ENCODE data around the gene SLC22A23.

The SLC22A23 gene

GRCh38 chr6:3403238-3404173 is 53.3 kb downstream of the SLC22A23 start:
- no peak overlapping the region for H3K4me3 ChIP-seq (ENCODE audit: low read depth, low read length)
- no peak for TF ChIP-seq CTCF (IDR thresholded peaks at IDR 0.05; ENCODE audit: low read depth, low read length)

GRCh38 chr6:3402310-3403237 is 54.3 kb downstream of the SLC22A23 start:
- no peak overlapping the region for H3K4me3 ChIP-seq (ENCODE audit: low read depth, low read length)
- TF ChIP-seq CTCF (IDR thresholded peaks at IDR 0.05; ENCODE audit: low read depth, low read length): no peak

GRCh38 chr6:3400162-3400561 is 56.7 kb downstream of the SLC22A23 start:
- no peak overlapping the region for H3K4me3 ChIP-seq (ENCODE audit: low read depth, low read length)
- no peak for TF ChIP-seq CTCF (IDR thresholded peaks at IDR 0.05; ENCODE audit: low read depth, low read length)

GRCh38 chr6:3398755-3399696 is 57.8 kb downstream of the SLC22A23 start:
- H3K4me3 ChIP-seq (ENCODE audit: low read depth, low read length): no peak overlapping the region
- TF ChIP-seq CTCF (IDR thresholded peaks at IDR 0.05; ENCODE audit: low read depth, low read length): no peak

GRCh38 chr6:3398165-3398562 is 58.7 kb downstream of the SLC22A23 start:
- TF ChIP-seq CTCF (IDR thresholded peaks at IDR 0.05; ENCODE audit: low read depth, low read length): no peak
- H3K4me3 ChIP-seq (ENCODE audit: low read depth, low read length): no peak overlapping the region

GRCh38 chr6:3397229-3398164 is 59.4 kb downstream of the SLC22A23 start:
- no peak for TF ChIP-seq CTCF (IDR thresholded peaks at IDR 0.05; ENCODE audit: low read depth, low read length)
- H3K4me3 ChIP-seq (ENCODE audit: low read depth, low read length): no peak overlapping the region

All from WI38 (cell line).